GM21367 (cell line): Measurements from ENCODE around the gene TSHZ1.

ENCODE experiments used
- ATAC-seq: cut with Tn5 transposase; IDR thresholded peaks from one replicate; pipeline ENCODE4 v1.9.1; 2021; ENCODE audit not compliant: unreplicated experiment

Gene TSHZ1

GRCh38 chr18:75207310-75208154 lies 3.1 kb upstream of the TSHZ1 start:
- no peak for ATAC-seq

- ATAC-seq = peak; percentile 2
Observed at GRCh38 chr18:75208155-75208835, 2.3 kb upstream of the TSHZ1 start.

GRCh38 chr18:75208836-75209128 lies 1.8 kb upstream of the TSHZ1 start:
- peak; percentile 25 for ATAC-seq

- peak; percentile 41 for ATAC-seq
Observed at GRCh38 chr18:75209129-75209950, 1.3 kb upstream of the TSHZ1 start, which contains the start of gene PTGR3. TSS of gene PTGR3 (minus strand) at chr18:75209139. CDS start at chr18:75209058, 81 bp downstream.

GRCh38 chr18:75209951-75210258 lies 692 bp upstream of the TSHZ1 start:
- no peak for ATAC-seq

- ATAC-seq = no peak
Observed at GRCh38 chr18:75211002-75211621, 515 bp downstream of the TSHZ1 start.

GRCh38 chr18:75211626-75211952 lies 992 bp downstream of the TSHZ1 start:
- ATAC-seq = no peak

GRCh38 chr18:75211953-75212750 lies 1.6 kb downstream of the TSHZ1 start:
- ATAC-seq = no peak

GRCh38 chr18:75212751-75213090 lies 2.1 kb downstream of the TSHZ1 start:
- no peak for ATAC-seq

GRCh38 chr18:75213611-75214331 lies 3.2 kb downstream of the TSHZ1 start:
- no peak for ATAC-seq

- no peak for ATAC-seq
Observed at GRCh38 chr18:75214332-75214690, 3.7 kb downstream of the TSHZ1 start.

- ATAC-seq = no peak
Observed at GRCh38 chr18:75214766-75215510, 4.3 kb downstream of the TSHZ1 start.

GRCh38 chr18:75215663-75216062 lies 5.1 kb downstream of the TSHZ1 start:
- ATAC-seq = no peak

- no peak for ATAC-seq
Observed at GRCh38 chr18:75216212-75216910, 5.8 kb downstream of the TSHZ1 start.

GRCh38 chr18:75216911-75217689 lies 6.5 kb downstream of the TSHZ1 start:
- no peak for ATAC-seq

- no peak for ATAC-seq
Observed at GRCh38 chr18:75218065-75218923, 7.7 kb downstream of the TSHZ1 start.

- ATAC-seq = no peak
Observed at GRCh38 chr18:75219745-75220375, 9.3 kb downstream of the TSHZ1 start.
